GM20000 (cell line): Measurements from ENCODE around the gene ZNF571.
A peak's percentile ranks its signal among the peaks of the same experiment; 100 is the strongest.

Experiments
- DNase-seq: peaks from one replicate; pipeline ENCODE4 v3.0.0; 2012; ENCODE audit warnings: low spot score
- CTCF ChIP-seq: IDR thresholded peaks from 2 replicates; pipeline ENCODE4 v1.5.1; 2012; ENCODE audit warnings: mild to moderate bottlenecking, control low read depth; ENCODE audit errors: extremely low read depth, missing control alignments

Gene ZNF571

GRCh38 chr19:37594304-37594981, at the start of gene ZNF571, which contains the start of gene ZNF540:
ZNF571 (minus strand) TSS chr19:37594792; CDS start chr19:37586676, 8,116 bp downstream.
ZNF540 (plus strand) TSS chr19:37594876; CDS start chr19:37598448, 3,572 bp downstream.
- TF ChIP-seq CTCF: no peak

GRCh38 chr19:37635076-37636056, 40.8 kb upstream of the ZNF571 start:
- no peak for DNase-seq
- no peak for TF ChIP-seq CTCF

More at GRCh38 chr19:37594304-37594981, at the start of gene ZNF571, which contains the start of gene ZNF540:
- peak; percentile 86 for DNase-seq

- DNase-seq: peak; percentile 46
- no peak for TF ChIP-seq CTCF
Measured at GRCh38 chr19:37594982-37595382, 390 bp upstream of the ZNF571 start.

- TF ChIP-seq CTCF: no peak
- DNase-seq: no peak
Measured at GRCh38 chr19:37593996-37594303, 642 bp downstream of the ZNF571 start.

- TF ChIP-seq CTCF: no peak
- no peak for DNase-seq
Measured at GRCh38 chr19:37583340-37583739, 11.3 kb downstream of the ZNF571 start.

GRCh38 chr19:37572203-37572602, 22.4 kb downstream of the ZNF571 start:
- no peak for TF ChIP-seq CTCF
- DNase-seq: no peak

GRCh38 chr19:37565370-37565669, 29.3 kb downstream of the ZNF571 start:
- no peak for TF ChIP-seq CTCF
- DNase-seq: no peak
